Stimulated activated memory B cell treated with anti-CD40 and anti-IgM and Interleukin-4, amounts not matched to agents 10 μg/mL and 1 μg/mL and 100 μg/mL, for 72 hours (primary cell): ENCODE results near the gene SPECC1.

ENCODE experiments used
- ATAC-seq: fragments of 150-1000 bp; cut with Tn5 transposase; 2 replicates; pipeline ENCODE4 v1.10.0; 2021
- H3K27ac Mint-ChIP-seq: one replicate; pipeline ENCODE4 v1.8.0; 2022; ENCODE audit warnings: mild to moderate bottlenecking, mixed read lengths
- H3K27me3 Mint-ChIP-seq: one replicate; pipeline ENCODE4 v1.8.0; 2022; ENCODE audit warnings: mixed read lengths
- H3K36me3 Mint-ChIP-seq: one replicate; pipeline ENCODE4 v1.8.0; 2022; ENCODE audit warnings: mixed read lengths
- H3K4me1 Mint-ChIP-seq: one replicate; pipeline ENCODE4 v1.8.0; 2022; ENCODE audit warnings: mixed read lengths
- H3K4me3 Mint-ChIP-seq: one replicate; pipeline ENCODE4 v1.8.0; 2022; ENCODE audit warnings: mild to moderate bottlenecking, moderate library complexity, mixed read lengths
- H3K9me3 Mint-ChIP-seq: one replicate; pipeline ENCODE4 v1.8.0; 2022; ENCODE audit warnings: mixed read lengths

SPECC1 gene

DNA sequence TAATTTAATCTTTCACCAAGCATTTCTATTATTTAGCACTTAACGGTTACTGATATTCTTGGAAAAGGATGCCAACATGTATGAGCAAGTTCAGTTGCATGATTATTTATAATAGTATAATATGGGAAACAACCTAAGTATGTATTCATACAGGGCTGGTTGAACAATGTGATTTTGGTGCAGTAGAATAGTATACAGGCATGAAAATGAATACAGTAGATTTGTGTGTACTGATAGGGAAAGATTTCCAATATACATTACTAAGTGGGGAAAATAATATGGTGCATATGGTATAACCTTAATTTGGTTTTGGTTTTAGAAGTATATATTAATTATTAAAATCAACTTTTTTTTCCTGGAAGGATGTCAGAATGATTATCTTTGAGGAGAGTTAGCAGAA lies 109.1 kb downstream of the SPECC1 start:
- Mint-ChIP-seq H3K9me3 (no peaks in the 10 kb centered on the region), H3K4me1 (peaks cover 11% of the 10 kb centered on the region), H3K36me3 (no peaks in the 10 kb centered on the region), H3K27ac (no peak overlapping the region), H3K27me3 (peaks cover 10% of the 10 kb centered on the region), H3K4me3 (no peak overlapping the region)
- no peak for ATAC-seq

DNA sequence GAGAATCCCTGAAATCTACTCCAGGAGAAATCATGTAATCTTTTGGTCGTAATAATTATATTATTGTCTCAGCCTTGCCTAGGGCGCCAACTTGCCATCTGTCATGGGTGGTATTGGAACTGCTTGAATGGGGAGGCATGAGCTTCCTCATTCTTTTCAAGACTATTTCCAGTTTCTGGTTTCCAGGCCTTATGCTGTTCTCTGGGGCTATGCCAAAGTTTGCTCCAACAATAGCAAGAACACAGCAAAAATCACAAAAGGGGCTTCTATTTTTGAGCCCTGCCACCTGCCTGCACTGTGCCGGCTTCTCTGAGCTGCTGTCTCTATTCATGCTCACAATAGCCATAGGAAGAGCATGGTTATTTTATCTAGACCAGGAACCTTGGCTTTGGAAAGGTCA lies 111.7 kb downstream of the SPECC1 start:
- H3K36me3 Mint-ChIP-seq: no peaks in the 10 kb centered on the region
- no peak overlapping the region for H3K4me3 Mint-ChIP-seq
- no peak for ATAC-seq
- H3K27ac Mint-ChIP-seq: no peak overlapping the region
- H3K9me3 Mint-ChIP-seq: no peaks in the 10 kb centered on the region
- peaks cover 10% of the 10 kb centered on the region for H3K27me3 Mint-ChIP-seq
- peaks cover 11% of the 10 kb centered on the region for H3K4me1 Mint-ChIP-seq

DNA sequence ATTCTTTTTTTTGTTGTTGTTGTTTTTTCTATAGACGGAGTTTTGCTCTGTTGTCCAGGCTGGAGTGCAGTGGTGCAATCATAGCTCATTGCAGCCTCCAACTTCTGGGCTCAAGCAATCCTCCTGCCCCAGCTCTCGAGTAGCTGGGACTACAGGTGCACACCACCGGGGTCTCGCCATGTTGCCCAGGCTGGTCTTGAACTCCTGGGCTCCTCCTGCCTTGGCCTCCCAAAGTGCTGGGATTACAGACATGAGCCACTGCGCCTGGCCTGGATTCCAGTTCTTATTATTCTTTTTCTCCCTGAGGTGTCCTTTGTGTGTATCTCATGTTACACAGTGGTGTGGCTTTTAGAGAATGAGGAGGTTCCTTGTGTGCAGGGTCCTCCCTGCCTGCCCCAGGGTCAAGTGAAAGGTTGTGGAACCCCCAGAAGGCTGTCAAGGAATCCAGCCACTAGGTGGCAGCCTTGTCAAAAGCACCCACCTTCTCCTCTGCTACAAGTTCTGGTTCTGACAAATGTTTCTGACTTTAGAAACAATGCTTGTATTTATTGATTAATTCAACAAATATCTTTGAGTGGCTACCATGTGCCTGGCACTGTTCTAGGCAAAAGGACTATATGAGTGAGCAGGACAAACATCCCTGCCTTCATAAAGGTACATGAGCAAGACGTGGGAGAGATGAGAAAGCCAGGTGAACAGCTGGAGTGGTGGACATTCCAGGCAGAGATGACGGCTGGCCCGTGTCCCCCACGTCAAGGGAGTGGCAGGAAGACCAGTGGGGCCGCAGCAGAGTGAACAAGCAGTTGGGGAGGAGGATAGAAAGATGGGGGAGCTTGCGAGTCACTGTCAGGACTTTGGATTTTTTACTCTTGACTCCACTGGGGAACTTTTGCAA lies 112.4 kb downstream of the SPECC1 start:
- H3K36me3 Mint-ChIP-seq: no peaks in the 10 kb centered on the region
- H3K27ac Mint-ChIP-seq: no peak overlapping the region
- H3K9me3 Mint-ChIP-seq: no peaks in the 10 kb centered on the region
- peaks cover 10% of the 10 kb centered on the region for H3K27me3 Mint-ChIP-seq
- peak; percentile 69 for ATAC-seq
- H3K4me3 Mint-ChIP-seq: no peak overlapping the region
- H3K4me1 Mint-ChIP-seq: peaks cover 10% of the 10 kb centered on the region

DNA sequence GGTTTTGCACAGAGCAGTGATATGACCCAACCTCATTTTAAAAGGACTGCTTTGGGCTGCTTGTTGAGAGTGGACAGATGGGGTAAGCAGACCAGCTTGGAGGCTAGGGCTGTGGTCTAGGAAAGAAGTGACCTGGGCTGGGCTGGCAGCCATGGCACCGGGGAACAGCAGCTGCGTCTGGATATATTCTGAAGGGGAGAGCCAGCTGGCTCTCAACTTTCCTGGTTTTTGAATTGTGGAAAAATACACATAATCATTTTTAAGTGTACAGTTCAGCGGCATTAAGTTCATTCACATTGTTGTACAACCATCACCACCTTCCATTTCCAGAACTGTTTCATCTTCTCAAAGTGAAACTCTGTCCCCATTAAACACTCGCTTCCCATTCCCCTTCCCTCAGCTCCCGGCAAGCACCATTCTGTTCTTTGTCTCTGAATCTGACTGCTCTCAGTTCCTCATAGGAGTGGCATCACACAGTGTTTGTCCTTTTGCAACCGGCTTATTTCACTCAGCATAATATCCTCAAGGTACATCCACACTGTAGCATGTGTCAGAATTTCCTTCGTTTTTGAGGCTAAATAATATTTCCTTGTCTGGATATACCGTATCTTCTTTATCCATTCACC lies 113.2 kb downstream of the SPECC1 start:
- no peak for ATAC-seq
- Mint-ChIP-seq H3K4me1 (peaks cover 6% of the 10 kb centered on the region), H3K36me3 (no peaks in the 10 kb centered on the region), H3K4me3 (no peak overlapping the region), H3K27ac (no peak overlapping the region), H3K9me3 (no peaks in the 10 kb centered on the region), H3K27me3 (peaks cover 10% of the 10 kb centered on the region)

DNA sequence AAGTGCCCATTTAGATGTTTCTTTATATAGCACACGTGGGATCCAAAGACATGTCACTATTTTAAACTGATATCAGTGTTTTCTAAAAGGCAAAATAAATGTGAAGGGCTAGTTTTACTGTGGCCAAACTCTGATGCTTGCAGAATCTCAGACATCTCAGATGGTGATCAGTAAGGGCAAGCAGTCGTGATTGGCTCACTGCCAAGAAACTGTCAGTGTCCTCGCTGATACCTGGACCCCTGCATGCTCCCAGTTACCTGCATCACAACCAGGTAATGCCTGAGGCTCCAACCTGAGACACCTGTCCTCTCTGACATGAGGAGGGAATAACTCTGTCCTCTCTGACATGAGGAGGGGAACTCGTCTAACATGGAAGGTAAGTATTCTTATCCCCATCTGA lies 114.0 kb downstream of the SPECC1 start:
- Mint-ChIP-seq H3K27me3 (peaks cover 10% of the 10 kb centered on the region), H3K36me3 (no peaks in the 10 kb centered on the region), H3K4me3 (no peak overlapping the region), H3K27ac (no peak overlapping the region), H3K9me3 (no peaks in the 10 kb centered on the region), H3K4me1 (peaks cover 6% of the 10 kb centered on the region)
- ATAC-seq: no peak

DNA sequence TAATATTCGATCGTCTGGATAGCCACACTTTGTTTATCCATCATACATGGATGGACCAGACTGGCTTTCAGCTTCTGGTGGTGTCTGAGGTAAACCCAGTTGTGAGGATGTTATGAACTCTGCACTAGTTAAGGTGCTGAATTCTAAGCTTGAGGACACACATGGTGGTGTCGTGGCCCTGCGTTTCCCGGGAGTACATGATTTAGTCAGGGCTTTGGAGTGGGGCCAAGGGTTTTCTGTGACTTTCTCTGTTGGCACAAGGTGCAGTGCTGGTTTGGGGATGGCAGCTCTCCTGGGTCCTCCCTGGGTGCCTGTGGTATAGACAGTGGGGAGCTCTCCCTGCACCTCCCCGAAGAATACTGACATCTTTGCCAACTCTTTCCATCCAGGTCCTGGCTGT lies 116.6 kb downstream of the SPECC1 start:
- no peak for ATAC-seq
- Mint-ChIP-seq H3K36me3 (no peaks in the 10 kb centered on the region), H3K4me1 (peaks cover 6% of the 10 kb centered on the region), H3K27ac (no peak overlapping the region), H3K27me3 (peaks cover 10% of the 10 kb centered on the region), H3K9me3 (no peaks in the 10 kb centered on the region), H3K4me3 (no peak overlapping the region)

DNA sequence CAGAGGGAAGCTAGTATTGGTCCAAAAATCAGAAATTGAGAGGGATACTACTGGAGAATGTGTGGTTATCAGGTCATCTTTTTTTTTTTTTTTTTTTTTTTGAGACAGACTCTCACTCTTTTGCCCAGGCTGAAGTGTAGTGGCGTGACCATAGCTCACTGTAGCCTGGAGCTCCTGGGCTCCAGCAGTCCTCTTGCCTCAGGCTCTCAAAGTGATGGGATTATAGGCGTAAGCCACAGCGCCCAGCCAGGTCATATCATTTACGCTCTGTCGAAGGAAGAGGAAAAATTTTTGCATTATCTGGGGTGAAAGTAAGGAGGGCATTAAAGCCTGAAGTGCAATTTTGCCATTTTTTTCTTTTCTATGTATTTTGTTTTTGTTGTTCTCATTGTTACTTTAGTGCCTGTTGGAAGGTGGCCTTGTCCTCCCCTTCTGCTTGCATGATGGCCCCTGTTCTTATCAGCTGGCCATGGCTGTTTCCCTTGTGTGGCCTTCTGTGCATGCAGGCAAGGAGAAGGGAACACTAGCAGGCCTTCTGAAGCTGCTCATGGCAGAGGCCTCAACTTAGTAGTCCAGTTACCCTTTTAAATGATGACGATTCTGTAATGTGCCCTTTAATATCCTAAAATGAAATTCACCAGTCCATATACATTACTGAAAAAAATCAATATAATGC lies 118.3 kb downstream of the SPECC1 start:
- Mint-ChIP-seq H3K27ac (no peak overlapping the region), H3K36me3 (no peaks in the 10 kb centered on the region), H3K4me1 (no peaks in the 10 kb centered on the region), H3K9me3 (no peaks in the 10 kb centered on the region), H3K27me3 (no peaks in the 10 kb centered on the region), H3K4me3 (no peak overlapping the region)
- ATAC-seq: no peak

DNA sequence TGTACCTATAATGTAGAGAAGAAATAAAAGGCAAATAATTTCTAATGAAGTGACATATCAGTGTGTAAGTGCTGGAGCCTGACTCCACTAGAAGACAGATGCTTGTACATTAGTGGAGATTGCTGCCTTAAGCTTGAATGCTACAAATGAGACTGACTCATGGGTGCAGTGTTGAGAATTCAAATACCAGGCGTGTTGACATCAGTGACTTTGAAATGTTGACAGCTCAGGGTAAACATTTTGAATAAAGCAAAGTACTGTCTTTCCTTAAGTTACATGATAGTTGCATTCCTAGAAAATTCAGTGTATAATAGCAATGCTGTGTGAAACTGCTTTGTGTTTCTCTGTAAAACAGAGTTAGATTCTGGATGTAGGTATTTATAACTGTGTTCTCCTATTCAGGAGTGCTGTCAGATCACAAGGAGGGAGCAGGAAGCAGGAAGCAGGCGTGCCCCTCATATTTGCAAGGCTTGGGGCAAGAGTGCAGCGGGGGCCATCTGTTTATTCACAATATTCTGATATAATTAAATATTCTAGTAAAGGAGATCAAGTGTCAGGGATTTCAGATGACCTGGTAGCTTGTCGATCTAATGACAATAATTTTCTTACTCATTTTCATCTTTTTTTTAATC lies 119.0 kb downstream of the SPECC1 start:
- Mint-ChIP-seq H3K27me3 (peaks cover 5% of the 10 kb centered on the region), H3K4me1 (no peaks in the 10 kb centered on the region), H3K36me3 (no peaks in the 10 kb centered on the region), H3K9me3 (no peaks in the 10 kb centered on the region), H3K27ac (no peak overlapping the region), H3K4me3 (no peak overlapping the region)
- no peak for ATAC-seq

DNA sequence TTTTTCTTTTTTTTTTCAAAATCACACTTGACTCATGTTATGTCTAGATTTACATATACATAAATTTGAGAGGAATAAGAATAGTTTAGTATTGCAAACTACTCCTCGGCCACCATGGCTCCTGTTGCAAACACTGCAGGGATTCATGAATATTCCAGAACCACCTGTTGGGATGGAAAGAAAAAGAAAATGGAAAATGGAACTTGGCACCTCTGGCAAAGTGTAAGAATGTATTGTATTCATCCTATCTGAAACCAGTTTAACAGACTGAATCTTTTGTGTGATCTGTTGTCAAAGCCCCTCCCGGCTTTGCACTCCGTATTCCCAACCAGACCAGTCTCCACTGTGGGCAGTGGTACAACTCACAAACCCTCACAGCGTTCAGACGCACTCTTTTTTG lies 124.4 kb downstream of the SPECC1 start:
- ATAC-seq: no peak
- Mint-ChIP-seq H3K27ac (no peak overlapping the region), H3K4me1 (no peaks in the 10 kb centered on the region), H3K36me3 (no peaks in the 10 kb centered on the region), H3K27me3 (peaks cover 20% of the 10 kb centered on the region), H3K9me3 (no peaks in the 10 kb centered on the region), H3K4me3 (no peak overlapping the region)

DNA sequence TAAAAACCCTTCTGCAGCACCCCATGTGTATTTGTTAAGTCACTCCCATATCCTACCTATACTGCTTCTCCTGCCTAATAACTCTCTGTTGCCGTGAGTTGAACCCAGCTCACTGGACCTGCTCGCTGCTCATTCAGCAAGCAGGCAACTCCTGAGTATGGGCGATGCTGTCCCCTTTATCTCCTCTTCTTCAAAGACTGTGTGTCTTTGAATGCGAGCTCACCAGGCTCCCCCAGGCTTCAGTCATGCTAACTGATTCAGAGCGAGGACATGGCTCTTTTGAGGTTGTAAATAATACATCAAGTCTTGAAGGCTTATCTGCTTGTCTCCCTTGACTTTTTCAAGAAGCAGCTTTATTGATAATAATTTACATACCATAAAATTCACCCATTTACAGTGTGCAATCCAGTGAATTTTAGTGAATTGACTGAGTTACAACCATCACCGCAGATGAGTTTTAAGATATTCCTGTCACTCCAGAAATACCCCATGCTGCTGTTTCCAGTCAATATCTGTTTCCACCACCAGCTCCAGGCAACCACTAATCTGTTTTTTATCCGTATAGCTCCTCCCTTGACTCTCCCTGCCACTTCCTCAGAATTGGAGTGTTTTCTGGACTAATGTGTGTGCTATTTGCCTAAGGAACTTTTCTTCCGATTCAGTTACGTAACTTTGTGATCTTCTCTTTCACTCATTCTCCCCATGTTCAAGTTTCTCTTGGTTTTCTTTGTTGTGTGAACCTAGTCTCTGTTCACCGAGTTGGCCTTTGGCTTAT lies 132.2 kb downstream of the SPECC1 start:
- ATAC-seq: no peak
- Mint-ChIP-seq H3K4me1 (no peaks in the 10 kb centered on the region), H3K4me3 (no peak overlapping the region), H3K36me3 (no peaks in the 10 kb centered on the region), H3K27me3 (no peaks in the 10 kb centered on the region), H3K27ac (no peak overlapping the region), H3K9me3 (no peaks in the 10 kb centered on the region)

DNA sequence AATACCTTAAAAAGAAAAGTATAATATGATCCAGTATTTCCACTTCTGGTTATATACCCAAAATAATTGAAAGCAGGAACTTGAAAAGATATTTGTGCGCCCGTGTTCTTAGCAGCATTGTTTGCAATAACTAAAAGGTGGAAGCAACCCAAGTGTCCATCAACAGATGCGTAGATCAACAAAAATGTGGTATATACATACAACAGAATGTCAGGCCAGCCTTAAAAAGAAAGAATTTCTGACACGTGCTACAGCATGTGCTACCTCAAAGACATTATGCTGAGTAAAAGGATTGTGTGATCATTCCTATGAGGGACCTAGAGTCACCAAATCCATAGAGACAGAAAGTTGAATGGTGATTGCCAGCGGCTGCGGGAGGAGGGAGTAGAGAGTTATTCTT lies 133.1 kb downstream of the SPECC1 start:
- Mint-ChIP-seq H3K36me3 (no peaks in the 10 kb centered on the region), H3K27me3 (no peaks in the 10 kb centered on the region), H3K4me3 (no peak overlapping the region), H3K27ac (no peak overlapping the region), H3K4me1 (no peaks in the 10 kb centered on the region), H3K9me3 (no peaks in the 10 kb centered on the region)
- no peak for ATAC-seq

DNA sequence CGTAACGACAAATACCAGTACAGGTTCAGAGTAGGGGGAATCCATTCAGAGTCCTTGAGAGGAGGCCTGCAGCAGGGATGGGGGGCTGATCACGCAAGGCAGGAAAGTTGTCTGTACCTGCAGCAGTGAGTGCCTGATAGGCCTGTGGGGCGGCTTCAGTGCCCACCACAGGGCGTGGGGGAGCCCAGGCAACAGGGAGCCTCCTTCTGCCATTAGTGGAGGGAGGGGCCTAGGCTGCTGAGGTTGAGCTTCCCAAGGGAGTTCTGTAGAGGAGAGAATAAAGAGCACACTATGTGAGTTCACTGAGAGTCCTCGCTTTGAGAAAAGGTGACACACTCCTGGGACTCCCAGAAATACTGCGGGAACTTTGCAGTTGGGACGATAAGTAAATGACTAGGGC lies 134.6 kb downstream of the SPECC1 start:
- H3K27ac Mint-ChIP-seq: no peak overlapping the region
- H3K4me1 Mint-ChIP-seq: no peaks in the 10 kb centered on the region
- H3K36me3 Mint-ChIP-seq: no peaks in the 10 kb centered on the region
- no peak overlapping the region for H3K4me3 Mint-ChIP-seq
- no peak for ATAC-seq
- no peaks in the 10 kb centered on the region for H3K9me3 Mint-ChIP-seq
- H3K27me3 Mint-ChIP-seq: no peaks in the 10 kb centered on the region

DNA sequence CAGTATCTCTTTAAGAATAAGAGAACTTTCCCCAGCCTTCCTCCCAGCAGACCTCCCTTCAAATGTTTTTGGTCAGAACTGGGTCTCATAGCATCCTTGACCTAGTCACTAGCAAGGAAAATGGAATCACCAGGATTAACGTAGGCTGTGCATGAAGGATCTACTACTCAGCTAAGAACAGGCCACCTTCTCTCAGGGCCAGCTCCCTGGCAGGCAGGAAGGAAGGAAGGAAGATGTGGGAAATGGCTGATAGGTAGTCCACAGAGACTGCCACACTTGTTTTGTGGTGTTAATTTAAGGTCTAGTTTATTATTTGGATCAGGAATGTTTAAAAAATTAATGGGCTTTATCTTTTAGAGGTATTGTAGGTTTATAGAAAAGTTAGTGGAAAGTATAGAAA lies 136.4 kb downstream of the SPECC1 start:
- H3K4me3 Mint-ChIP-seq: no peak overlapping the region
- H3K9me3 Mint-ChIP-seq: no peaks in the 10 kb centered on the region
- H3K4me1 Mint-ChIP-seq: no peaks in the 10 kb centered on the region
- H3K27ac Mint-ChIP-seq: no peak overlapping the region
- H3K27me3 Mint-ChIP-seq: no peaks in the 10 kb centered on the region
- no peaks in the 10 kb centered on the region for H3K36me3 Mint-ChIP-seq
- ATAC-seq: no peak

DNA sequence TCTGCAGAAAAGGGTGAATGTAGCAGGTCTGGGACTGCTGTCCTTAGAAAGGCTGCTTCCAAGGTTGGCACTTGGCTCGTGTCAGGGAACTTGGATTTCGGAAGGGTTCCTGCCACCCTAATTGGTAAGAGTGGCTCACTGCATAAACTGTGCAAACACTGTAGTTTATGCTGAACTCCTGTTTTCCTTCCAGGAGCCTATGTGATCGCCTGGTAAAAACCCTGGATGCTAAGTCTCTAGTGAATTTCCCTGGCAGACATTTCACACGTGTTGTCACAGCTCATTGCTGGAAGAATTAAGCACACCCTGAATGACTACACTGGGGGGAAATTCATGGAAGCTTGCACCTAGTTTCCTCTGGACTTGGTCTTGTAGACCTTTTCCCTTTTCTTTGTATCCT lies 140.1 kb downstream of the SPECC1 start:
- Mint-ChIP-seq H3K27ac (no peak overlapping the region), H3K4me3 (no peak overlapping the region), H3K9me3 (no peaks in the 10 kb centered on the region), H3K4me1 (no peaks in the 10 kb centered on the region), H3K36me3 (no peaks in the 10 kb centered on the region), H3K27me3 (no peaks in the 10 kb centered on the region)
- no peak for ATAC-seq

DNA sequence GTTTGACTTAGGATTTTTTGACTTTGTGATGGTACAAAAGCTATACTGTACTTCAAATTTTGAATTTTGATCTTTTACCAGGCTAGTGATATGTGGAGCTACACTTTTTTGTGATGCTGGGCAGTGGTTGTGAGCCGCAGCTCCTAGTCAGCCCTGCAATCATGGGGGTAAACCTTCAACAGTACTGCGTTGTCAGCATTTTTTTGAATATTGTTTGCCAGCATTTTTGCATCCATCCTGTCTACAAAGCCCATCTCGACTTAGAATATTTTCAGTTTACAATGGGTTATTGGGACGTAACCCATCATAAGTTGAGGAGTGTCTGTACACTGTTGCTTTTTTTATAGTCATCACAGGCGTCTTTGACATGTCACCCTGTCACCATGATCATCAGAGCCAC lies 142.0 kb downstream of the SPECC1 start:
- Mint-ChIP-seq H3K27me3 (no peaks in the 10 kb centered on the region), H3K36me3 (no peaks in the 10 kb centered on the region), H3K27ac (no peak overlapping the region), H3K9me3 (no peaks in the 10 kb centered on the region), H3K4me3 (no peak overlapping the region), H3K4me1 (no peaks in the 10 kb centered on the region)
- ATAC-seq: no peak
